Duodenal mucosa (tissue), 2 donors: ENCODE measurements around the gene PCNX1.
"Not testable (repeated sequence)": the region's sequence is repeated elsewhere in the genome, so short reads cannot be mapped to it uniquely, and the experiment has no call there.

Experiments
- H3K27ac ChIP-seq: one replicate; pipeline ENCODE4 v1.7.0; 2013; ENCODE audit warnings: low read depth, low read length
- H3K27me3 ChIP-seq, 2 donors: one replicate each; pipeline ENCODE4 v1.7.0; 2013; ENCODE audit warnings: low read length in 2 of 2, control low read depth in 1 of 2; ENCODE audit not compliant: insufficient read depth in 2 of 2, control insufficient read depth in 1 of 2
- H3K36me3 ChIP-seq, 2 donors: one replicate each; pipeline ENCODE4 v1.7.0; 2013; ENCODE audit warnings: low read length in 2 of 2, control low read depth in 1 of 2; ENCODE audit not compliant: insufficient read depth in 2 of 2, control insufficient read depth in 1 of 2
- H3K4me1 ChIP-seq, 2 donors: one replicate each; pipeline ENCODE4 v1.7.0; 2013; ENCODE audit warnings: low read length in 2 of 2, control low read depth in 1 of 2; ENCODE audit not compliant: insufficient read depth in 2 of 2, control insufficient read depth in 1 of 2
- H3K4me3 ChIP-seq, 2 donors: one replicate each; pipeline ENCODE4 v1.7.0; 2013; ENCODE audit warnings: low read length in 2 of 2, low read depth in 1 of 2
- H3K9ac ChIP-seq, 2 donors: one replicate each; pipeline ENCODE4 v1.7.0; 2013; ENCODE audit warnings: low read length in 2 of 2, low read depth in 1 of 2
- H3K9me3 ChIP-seq, 2 donors: one replicate each; pipeline ENCODE4 v1.7.0; 2013; ENCODE audit warnings: low read length in 2 of 2, control low read depth in 1 of 2; ENCODE audit not compliant: control insufficient read depth in 1 of 2

The PCNX1 gene

DNA sequence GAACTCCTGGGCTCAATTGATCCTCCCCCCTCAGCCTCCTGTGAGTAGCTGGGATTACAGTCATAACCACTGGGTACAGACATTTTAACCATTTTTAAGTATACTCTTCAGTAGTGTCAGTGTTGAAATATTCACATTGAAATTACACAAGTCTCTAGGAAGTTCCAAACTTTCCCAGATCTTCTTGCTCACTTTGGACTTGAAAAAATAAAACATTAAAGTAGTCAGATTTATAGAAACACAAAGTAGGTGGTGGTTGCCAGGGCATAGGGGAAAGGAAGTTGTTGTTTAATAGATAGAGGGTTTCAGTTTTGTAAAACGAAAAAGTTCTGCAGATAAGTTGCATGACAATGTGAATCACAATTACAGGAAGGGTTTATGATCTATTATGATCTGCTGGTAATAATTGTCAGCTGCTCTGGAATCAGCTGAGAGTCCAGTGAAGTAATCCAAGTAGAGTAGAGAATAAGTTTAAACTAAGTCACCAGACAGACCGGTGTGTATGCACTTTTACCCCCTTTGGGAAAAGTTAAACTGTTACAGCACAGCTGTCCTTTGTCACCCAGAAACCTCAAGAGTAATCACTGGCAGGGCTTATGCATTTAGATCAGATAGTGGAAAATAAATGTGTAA lies 27.4 kb downstream of the PCNX1 start:
- no peak overlapping the region for H3K9ac ChIP-seq
- H3K4me1 ChIP-seq = peaks cover 11 to 19% of the 10 kb centered on the region in 2 donors
- no peaks in the 10 kb centered on the region for H3K9me3 ChIP-seq
- H3K27ac ChIP-seq = no peak overlapping the region
- no peaks in the 10 kb centered on the region for H3K27me3 ChIP-seq
- H3K36me3 ChIP-seq = no peaks in the 10 kb centered on the region
- peak overlapping the region in 1 of 2 donors; percentile 5 for H3K4me3 ChIP-seq

DNA sequence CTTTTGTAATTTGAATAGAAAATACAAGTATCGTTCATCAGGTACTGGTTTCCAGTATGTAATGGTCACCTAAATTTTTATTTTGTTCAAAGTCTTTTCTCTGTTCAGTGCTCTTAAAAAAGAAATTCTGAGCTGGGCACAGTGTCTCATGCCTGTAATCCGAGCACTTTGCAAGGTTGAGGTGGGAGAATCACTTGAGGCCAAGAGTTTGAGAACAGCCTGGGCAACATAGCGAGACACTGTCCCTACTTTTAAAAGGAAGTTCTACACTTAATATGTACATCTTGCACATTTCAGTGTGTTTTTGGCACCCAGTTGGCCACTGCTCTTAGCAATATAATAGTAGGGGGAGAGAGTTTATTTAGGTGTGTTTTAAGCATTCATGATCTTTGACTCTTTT lies 27.9 kb downstream of the PCNX1 start:
- peaks cover 11 to 19% of the 10 kb centered on the region in 2 donors for H3K4me1 ChIP-seq
- H3K9ac ChIP-seq = no peak overlapping the region
- no peaks in the 10 kb centered on the region for H3K27me3 ChIP-seq
- H3K4me3 ChIP-seq = peak overlapping the region in 1 of 2 donors; percentile 5
- no peak overlapping the region for H3K27ac ChIP-seq
- no peaks in the 10 kb centered on the region for H3K9me3 ChIP-seq
- H3K36me3 ChIP-seq = no peaks in the 10 kb centered on the region

DNA sequence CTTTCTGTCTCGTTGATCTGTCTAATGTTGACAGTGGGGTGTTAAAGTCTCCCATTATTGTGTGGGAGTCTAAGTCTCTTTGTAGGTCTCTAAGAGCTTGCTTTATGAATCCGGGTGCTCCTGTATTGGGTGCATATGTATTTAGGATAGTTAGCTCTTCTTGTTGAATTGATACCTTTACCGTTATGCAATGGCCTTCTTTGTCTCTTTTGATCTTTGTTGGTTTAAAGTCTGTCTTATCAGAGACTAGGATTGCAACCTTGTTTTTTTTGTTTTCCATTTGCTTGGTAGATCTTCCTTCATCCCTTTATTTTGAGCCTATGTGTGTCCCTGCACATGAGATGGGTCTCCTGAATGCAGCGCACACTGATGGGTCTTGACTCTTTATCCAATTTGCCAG lies 32.4 kb downstream of the PCNX1 start:
- not testable (repeated sequence) for H3K27me3 ChIP-seq, H3K27ac ChIP-seq, H3K9ac ChIP-seq, H3K36me3 ChIP-seq, H3K4me3 ChIP-seq
- Histone ChIP-seq H3K9me3 (peaks cover 10 to 12% of the 10 kb centered on the region in 2 donors), H3K4me1 (peaks cover 11% of the 10 kb centered on the region in 2 donors)

DNA sequence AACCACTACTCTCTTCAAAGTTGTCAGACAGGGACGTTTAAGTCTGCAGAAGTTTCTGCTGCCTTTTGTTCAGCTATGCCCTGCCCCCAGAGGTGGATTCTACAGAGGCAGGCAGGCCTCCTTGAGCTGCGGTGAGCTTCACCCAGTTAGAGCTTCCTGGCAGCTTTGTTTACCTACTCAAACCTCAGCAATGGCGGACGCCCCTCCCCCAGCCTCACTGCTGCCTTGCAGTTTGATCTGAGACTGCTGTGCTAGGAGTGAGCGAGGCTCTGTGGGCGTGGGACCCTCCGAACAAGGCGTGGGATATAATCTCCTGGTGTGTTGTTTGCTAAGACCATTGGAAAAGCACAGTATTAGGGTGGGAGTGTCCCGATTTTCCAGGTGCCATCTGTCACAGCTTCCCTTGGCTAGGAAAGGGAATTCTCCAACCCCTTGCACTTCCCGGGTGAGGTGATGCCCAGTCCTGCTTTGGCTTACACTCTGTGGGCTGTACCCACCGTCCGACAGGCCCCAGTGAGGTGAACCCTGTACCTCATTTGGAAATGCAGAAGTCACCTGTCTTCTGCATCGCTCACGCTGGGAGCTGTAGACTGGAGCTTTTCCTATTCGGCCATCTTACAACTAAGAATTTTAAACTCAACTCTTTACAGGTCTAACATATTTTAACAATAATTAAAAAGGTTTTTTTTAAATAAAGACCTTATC lies 34.5 kb downstream of the PCNX1 start:
- not testable (repeated sequence) for H3K4me1 ChIP-seq, H3K36me3 ChIP-seq, H3K27ac ChIP-seq, H3K4me3 ChIP-seq, H3K9ac ChIP-seq, H3K27me3 ChIP-seq
- H3K9me3 ChIP-seq = peaks cover 10 to 14% of the 10 kb centered on the region in 2 donors

DNA sequence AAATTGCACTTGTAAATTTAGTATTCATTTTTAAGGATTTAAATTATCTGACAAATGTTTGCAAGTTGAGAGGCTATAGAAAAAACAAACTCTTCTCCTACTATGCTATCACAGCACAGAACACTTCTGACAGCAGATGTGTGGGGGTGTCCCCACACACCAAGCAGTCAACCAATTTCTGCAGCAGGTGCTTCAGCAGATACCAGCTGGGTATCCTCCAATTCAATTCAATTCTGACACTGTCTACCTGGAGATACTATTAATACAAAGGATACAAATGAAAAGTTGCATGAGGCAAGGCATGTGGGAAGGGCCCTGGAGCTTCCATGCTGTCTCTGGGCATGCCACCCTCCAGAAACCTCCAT lies 35.1 kb downstream of the PCNX1 start:
- H3K27me3 ChIP-seq = no peaks in the 10 kb centered on the region
- H3K36me3 ChIP-seq = peaks cover 0 to 13% of the 10 kb centered on the region in 2 donors
- no peaks in the 10 kb centered on the region for H3K4me1 ChIP-seq
- H3K9ac ChIP-seq = no peak overlapping the region
- H3K4me3 ChIP-seq = no peak overlapping the region
- H3K27ac ChIP-seq = no peak overlapping the region
- H3K9me3 ChIP-seq = peaks cover 10 to 14% of the 10 kb centered on the region in 2 donors

DNA sequence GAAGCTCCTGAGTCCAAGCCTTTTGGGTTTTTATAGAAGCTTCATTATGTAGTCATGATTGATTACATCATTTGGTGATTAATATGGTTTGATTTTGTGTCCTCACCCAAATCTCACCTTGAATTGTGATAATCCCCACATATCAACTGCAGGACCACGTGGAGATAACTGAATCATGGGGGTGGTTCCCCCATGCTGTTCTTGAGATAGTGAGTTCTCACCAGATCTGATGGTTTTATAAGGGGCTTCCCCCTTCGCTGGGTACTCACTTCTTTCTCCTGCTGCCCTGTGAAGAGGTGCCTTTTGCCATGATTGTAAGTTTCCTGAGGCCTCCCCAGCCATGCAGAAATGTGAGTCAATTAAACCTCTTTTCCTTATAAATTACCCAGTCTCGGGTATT lies 35.5 kb downstream of the PCNX1 start:
- not testable (repeated sequence) for H3K9ac ChIP-seq, H3K27ac ChIP-seq, H3K4me1 ChIP-seq, H3K4me3 ChIP-seq, H3K27me3 ChIP-seq
- Histone ChIP-seq H3K36me3 (peaks cover 3 to 17% of the 10 kb centered on the region in 2 donors), H3K9me3 (peaks cover 10 to 18% of the 10 kb centered on the region in 2 donors)

DNA sequence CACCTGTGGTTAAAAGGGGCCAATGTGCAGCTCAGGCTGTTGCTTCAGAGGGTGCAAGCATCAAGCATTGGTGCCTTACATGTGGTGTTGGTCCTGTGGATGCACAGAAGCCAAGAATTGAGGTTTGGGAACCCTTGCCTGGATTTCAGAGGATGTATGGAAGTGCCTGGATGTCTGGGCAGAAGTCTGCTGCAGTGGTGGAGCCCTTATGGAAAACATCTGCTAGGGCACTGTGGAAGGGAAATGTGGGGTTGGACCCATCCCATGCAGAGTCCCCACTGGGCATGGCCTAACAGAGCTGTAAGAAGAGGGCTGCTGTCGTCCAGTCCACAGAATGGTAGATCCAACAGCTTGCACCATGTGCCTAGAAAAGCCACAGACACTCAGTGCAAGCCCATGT lies 36.6 kb downstream of the PCNX1 start:
- peaks cover 12 to 21% of the 10 kb centered on the region in 2 donors for H3K9me3 ChIP-seq
- H3K27ac ChIP-seq = no peak overlapping the region
- no peaks in the 10 kb centered on the region for H3K4me1 ChIP-seq
- H3K27me3 ChIP-seq = no peaks in the 10 kb centered on the region
- H3K36me3 ChIP-seq = peaks cover 3 to 20% of the 10 kb centered on the region in 2 donors
- H3K9ac ChIP-seq = no peak overlapping the region
- H3K4me3 ChIP-seq = no peak overlapping the region

DNA sequence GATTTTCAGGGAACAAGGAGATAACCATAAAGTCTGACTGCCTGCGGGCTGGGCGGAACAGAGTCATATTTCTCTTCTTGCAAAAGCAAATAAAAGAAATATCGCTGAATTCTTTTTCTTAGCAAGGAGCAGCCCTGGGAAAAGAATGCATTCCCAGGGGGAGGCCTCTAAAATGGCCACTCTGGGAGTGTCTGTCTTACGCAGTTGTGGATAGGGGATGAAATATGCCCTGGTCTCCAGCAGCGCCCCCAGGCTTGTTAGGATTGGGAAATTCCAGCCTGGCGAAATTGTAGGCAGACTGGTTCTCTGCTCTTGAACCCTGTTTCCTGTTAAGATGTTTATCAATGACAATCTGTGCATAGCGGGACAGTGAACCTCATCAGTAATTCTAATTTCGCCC lies 40.5 kb downstream of the PCNX1 start:
- Histone ChIP-seq H3K27me3 (no peaks in the 10 kb centered on the region), H3K9ac (no peak overlapping the region), H3K4me3 (no peak overlapping the region), H3K4me1 (no peaks in the 10 kb centered on the region), H3K9me3 (peaks cover 12 to 21% of the 10 kb centered on the region in 2 donors), H3K36me3 (peaks cover 3 to 30% of the 10 kb centered on the region in 2 donors), H3K27ac (no peak overlapping the region)

DNA sequence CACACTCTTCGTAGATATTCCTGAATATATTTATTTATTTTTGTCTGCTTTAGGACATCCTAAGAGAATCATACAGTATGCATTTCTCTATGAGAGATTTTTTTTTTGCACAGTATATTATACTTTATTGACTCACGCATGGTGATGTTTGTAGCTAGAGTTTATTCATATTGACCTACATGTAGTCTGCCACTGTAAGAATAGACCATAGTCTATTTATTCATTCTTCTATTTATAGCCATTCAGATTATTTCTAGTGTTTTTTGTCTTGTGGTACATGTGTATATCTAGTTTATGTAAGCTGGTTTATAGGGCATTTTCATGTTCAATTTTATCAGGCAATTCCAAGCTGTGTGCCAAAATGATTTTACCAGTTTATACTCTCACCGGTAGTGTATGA lies 45.2 kb downstream of the PCNX1 start:
- H3K4me3 ChIP-seq = no peak overlapping the region
- H3K27me3 ChIP-seq = no peaks in the 10 kb centered on the region
- peaks cover 2 to 6% of the 10 kb centered on the region in 2 donors for H3K9me3 ChIP-seq
- H3K36me3 ChIP-seq = peaks cover 2 to 15% of the 10 kb centered on the region in 2 donors
- H3K4me1 ChIP-seq = no peaks in the 10 kb centered on the region
- H3K27ac ChIP-seq = no peak overlapping the region
- H3K9ac ChIP-seq = no peak overlapping the region

DNA sequence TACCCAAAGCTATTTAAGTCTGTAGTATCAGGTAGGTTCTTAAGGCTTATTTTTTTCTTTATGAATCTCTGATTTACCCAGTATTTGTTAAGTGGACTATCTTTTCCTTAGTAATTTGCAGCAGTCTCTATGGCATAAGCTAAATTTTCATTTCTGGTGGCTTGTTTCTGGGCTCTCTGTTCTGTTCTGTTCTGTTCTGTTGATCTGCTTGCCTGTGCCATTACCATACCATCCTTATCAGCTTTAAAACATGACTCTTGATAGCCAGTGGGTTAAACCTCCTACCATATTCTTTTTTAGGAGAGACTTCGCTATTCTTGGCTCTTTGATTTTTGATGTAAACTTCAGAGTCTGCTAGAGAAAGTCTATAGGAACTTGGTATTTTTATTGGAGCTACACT lies 46.8 kb downstream of the PCNX1 start:
- Histone ChIP-seq H3K27ac (no peak overlapping the region), H3K27me3 (no peaks in the 10 kb centered on the region), H3K9ac (no peak overlapping the region), H3K4me3 (no peak overlapping the region), H3K4me1 (no peaks in the 10 kb centered on the region), H3K36me3 (peaks cover 0 to 9% of the 10 kb centered on the region in 2 donors), H3K9me3 (no peaks in the 10 kb centered on the region)
